Psoas muscle (tissue), 8 donors: ENCODE measurements around the gene MTUS2. TPM values are rescaled to one million over a fixed set of nuclear protein-coding genes. Genes with fewer than 3 reads are reported as not detected.

Experiments used
- ATAC-seq, 4 donors: fragments of 200-7000 bp; cut with Tn5 transposase; one replicate each; pipeline ENCODE4 v1.9.1; 2020; ENCODE audit warnings: moderate library complexity in 3 of 4, mild to moderate bottlenecking in 2 of 4
- DNase-seq, 2 donors: peaks; one replicate each; pipeline ENCODE4 v3.0.0-alpha.2; 2020
- H3K27ac ChIP-seq: fragments of 200-600 bp; one replicate; pipeline ENCODE4 v1.8.0; 2022
- H3K27me3 ChIP-seq, 3 donors: fragments of 200-600 bp in 1 of 3; one replicate each; pipeline versions ENCODE4 v1.6.1 to v1.8.0; 2013 to 2022; ENCODE audit warnings: low read length in 2 of 3, mild to moderate bottlenecking in 2 of 3, moderate library complexity in 1 of 3; ENCODE audit not compliant: insufficient read depth in 3 of 3
- H3K36me3 ChIP-seq, 2 donors: fragments of 200-600 bp in 1 of 2; one replicate each; pipeline versions ENCODE4 v1.6.1 to v1.8.0; 2013 to 2022; ENCODE audit warnings: low read depth in 1 of 2, mild to moderate bottlenecking in 1 of 2, moderate library complexity in 1 of 2; ENCODE audit not compliant: insufficient read depth in 1 of 2
- H3K4me1 ChIP-seq: fragments of 200-600 bp; one replicate; pipeline ENCODE4 v1.8.0; 2022
- H3K4me3 ChIP-seq: fragments of 200-600 bp; one replicate; pipeline ENCODE4 v1.8.0; 2022; ENCODE audit warnings: mild to moderate bottlenecking
- H3K9me3 ChIP-seq: fragments of 200-600 bp; one replicate; pipeline ENCODE4 v1.8.0; 2022
- WGBS, 3 donors: extraction: QIAGEN DNeasy Blood & Tissue Kit; methylation state at CpG; one replicate each; pipeline versions ENCODE4 v1.1.6 to v1.1.7; 2013; 5-methylcytosine and 5-hydroxymethylcytosine counted together
- intact Hi-C, 2 donors: fragments of 100-400 bp; cut with DNase I; formaldehyde crosslinking; loops; one replicate each; pipeline versions ENCODE4 v1.11.0 to v1.14.2; 2022
- polyA plus RNA-seq, 3 donors: library from polyadenylated mRNA; stranded (reverse); fragments of 200-250 nt; gene quantifications; one replicate each; pipeline ENCODE4 v1.2.3, GENCODE V29; 2013
- total RNA-seq, 4 donors: library from RNA; stranded (reverse); fragmentation: NEBNext Ultra II Directional in 2 of 4; extraction: Animal tissue kit (Norgen Biotek cat#: 25700) in 2 of 4; gene quantifications; one replicate each; pipeline versions ENCODE4 v1.2.1 to v1.2.4, GENCODE V29; 2021 to 2023
- TF ChIP-seq, protein P1 (sequence below): fragments of 200-600 bp; IDR thresholded peaks from one replicate; pipeline ENCODE4 v1.8.0; 2022; ENCODE audit warnings: antibody characterized with exemption
- donor health status: healthy with polysubstance abuse.
- donor health status: DM: no; HTN: no; CAD: no; lungs with moderate emphysema.
- donor health status: Bipolar disorder and iron deficiency.
- donor health status: healthy.
- donor health status: DM: yes; HTN: yes; CAD: no.
- donor health status: DM: no; HTN: no; CAD: no.
- donor health status: DM: no; HTN: no; CAD: no.
- donor health status: DM: yes; HTN: yes; CAD: no.

The MTUS2 gene
- total and polyA plus RNA-seq, 7 donors, result 0.03 to 0.79 (median 0.14) TPM; not detected in 2

DNA sequence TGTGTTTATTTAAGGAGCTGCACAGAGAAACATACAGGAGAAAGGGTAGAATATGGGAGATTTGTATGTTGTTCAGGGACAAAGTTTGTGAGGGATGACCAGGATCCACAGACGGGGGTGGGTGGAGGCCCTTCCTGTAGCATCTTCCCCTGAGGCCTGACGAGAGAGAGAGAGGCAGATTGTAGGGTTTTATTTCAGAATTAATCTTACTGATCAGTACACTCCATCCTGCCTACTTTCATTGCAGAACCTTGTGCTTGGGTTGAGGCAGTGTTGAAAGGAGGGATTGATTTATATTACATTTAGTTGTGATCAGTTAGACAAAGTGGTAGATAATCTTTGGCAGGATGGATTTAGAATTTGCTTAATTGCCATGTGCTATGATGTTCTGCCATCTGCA, 39.6 kb downstream of the MTUS2 start:
- Histone ChIP-seq H3K4me1 (no peaks in the 10 kb centered on the region), H3K27ac (no peak overlapping the region), H3K4me3 (no peak overlapping the region), H3K27me3 (no peaks in the 10 kb centered on the region), H3K9me3 (no peaks in the 10 kb centered on the region), H3K36me3 (no peaks in the 10 kb centered on the region)
- no peak for DNase-seq
- intact Hi-C loops, result no loop called here
- ATAC-seq, result no peak
- TF ChIP-seq, protein P1, sequence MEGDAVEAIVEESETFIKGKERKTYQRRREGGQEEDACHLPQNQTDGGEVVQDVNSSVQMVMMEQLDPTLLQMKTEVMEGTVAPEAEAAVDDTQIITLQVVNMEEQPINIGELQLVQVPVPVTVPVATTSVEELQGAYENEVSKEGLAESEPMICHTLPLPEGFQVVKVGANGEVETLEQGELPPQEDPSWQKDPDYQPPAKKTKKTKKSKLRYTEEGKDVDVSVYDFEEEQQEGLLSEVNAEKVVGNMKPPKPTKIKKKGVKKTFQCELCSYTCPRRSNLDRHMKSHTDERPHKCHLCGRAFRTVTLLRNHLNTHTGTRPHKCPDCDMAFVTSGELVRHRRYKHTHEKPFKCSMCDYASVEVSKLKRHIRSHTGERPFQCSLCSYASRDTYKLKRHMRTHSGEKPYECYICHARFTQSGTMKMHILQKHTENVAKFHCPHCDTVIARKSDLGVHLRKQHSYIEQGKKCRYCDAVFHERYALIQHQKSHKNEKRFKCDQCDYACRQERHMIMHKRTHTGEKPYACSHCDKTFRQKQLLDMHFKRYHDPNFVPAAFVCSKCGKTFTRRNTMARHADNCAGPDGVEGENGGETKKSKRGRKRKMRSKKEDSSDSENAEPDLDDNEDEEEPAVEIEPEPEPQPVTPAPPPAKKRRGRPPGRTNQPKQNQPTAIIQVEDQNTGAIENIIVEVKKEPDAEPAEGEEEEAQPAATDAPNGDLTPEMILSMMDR, result no peak
- 51 to 59% (median 58%) methylated on average over 2 of the region's 2 CpGs for WGBS, 3 donors

DNA sequence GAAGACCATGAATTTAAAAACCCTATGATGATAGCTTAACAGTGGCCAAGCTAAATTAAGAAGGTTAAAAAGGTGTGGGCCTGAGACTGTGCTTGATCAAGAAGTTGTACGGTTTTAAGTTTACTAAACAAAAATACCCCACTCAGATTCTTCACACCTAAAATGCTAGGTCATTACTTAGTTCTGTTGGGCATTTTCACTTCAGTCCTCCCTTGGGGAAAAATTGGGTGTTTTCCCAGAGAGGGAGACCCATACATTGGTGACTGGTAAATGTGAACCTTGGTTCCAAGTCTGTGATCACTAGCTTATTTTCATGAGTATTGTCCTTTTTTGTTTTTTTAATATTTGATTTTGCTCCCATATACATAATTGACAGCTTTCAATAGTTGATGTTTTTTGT, 44.4 kb downstream of the MTUS2 start:
- intact Hi-C loops, result no loop called here
- Histone ChIP-seq H3K36me3 (no peaks in the 10 kb centered on the region), H3K27me3 (no peaks in the 10 kb centered on the region), H3K4me3 (no peak overlapping the region), H3K4me1 (no peaks in the 10 kb centered on the region), H3K9me3 (no peaks in the 10 kb centered on the region), H3K27ac (no peak overlapping the region)
- 0% methylated on average over 1 of the region's 1 CpG for WGBS, 3 donors
- DNase-seq, result no peak
- ATAC-seq, result no peak
- TF ChIP-seq, protein P1, result no peak

DNA sequence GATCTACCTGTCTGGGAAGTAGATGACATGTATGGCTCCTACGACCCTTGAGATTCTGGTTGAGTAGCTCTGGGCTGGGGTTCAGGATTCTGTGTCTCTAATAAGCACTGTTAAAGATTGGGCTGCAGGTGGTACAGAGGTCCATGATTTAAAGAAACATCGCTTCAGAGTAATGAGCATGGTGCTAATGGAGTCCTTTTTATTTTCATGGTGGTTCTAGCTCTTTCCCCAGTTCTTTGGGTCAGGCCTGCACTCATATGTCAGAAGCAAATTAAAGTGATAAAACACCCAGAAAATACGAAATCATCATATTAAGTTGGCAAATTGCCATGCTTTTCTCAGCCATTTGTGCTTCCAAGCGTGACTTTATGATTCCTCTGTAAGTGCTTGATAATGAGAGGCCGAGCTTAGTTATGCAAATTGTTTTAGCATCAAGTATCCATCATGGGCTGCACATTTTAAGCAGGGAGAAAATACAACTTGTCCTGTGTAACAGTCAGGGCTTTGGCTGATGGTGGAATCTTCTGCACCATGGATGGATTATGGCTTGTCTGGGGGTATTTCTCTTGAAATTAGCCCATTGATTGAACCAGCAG, 45.1 kb downstream of the MTUS2 start:
- Histone ChIP-seq H3K4me3 (no peak overlapping the region), H3K27me3 (no peaks in the 10 kb centered on the region), H3K4me1 (no peaks in the 10 kb centered on the region), H3K9me3 (no peaks in the 10 kb centered on the region), H3K36me3 (no peaks in the 10 kb centered on the region), H3K27ac (no peak overlapping the region)
- 59 to 67% (median 64%) methylated on average over 5 of the region's 5 CpGs for WGBS, 3 donors
- intact Hi-C loops, result no loop called here
- TF ChIP-seq, protein P1, result no peak
- ATAC-seq (no peak), DNase-seq (no peak)

DNA sequence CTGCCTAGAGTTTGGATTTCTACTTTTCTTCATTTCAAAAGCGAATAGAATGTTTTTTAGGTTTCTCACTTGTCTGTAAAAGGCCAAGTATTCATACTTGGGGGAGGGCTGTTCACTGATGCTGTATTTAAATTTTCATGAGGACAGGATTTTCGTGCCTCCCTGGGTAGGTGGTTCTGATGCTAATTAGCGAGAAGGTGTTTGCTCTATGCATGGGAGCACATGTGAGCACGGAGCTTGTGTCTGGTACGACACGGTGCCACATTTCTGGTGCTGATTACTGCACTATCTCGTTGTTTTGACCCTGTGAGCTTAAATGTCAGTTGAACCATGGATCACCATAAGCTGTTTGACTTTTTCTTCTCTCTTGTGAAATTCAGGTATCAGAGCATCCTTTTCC, 45.8 kb downstream of the MTUS2 start:
- Histone ChIP-seq H3K36me3 (no peaks in the 10 kb centered on the region), H3K4me3 (no peak overlapping the region), H3K9me3 (no peaks in the 10 kb centered on the region), H3K27me3 (no peaks in the 10 kb centered on the region), H3K4me1 (no peaks in the 10 kb centered on the region), H3K27ac (no peak overlapping the region)
- 65 to 73% (median 67%) methylated on average over 7 of the region's 7 CpGs for WGBS, 3 donors
- ATAC-seq, result no peak
- intact Hi-C loops, result no loop called here
- no peak for DNase-seq
- TF ChIP-seq, protein P1, result no peak

DNA sequence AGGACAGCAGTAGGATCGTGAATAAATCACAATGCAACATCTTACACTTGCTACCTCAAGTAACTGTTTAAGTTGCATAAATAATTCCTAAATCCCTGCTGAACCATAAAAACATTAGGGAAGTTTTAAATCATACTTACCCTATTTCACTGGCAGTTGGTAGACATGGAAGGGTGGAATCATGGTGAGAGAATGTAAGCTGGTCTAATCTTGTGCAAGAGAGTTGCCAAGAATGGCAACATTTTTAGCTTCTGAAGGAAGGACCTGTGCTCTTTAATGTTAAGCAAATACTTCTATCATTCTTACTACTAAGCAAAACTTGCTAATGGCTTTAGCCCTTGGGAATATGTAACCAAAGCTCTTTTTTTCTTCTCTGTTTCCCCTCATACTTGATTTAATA, 46.8 kb downstream of the MTUS2 start:
- WGBS, 3 donors, result 39 to 53% (median 48%) methylated on average over 1 of the region's 1 CpG
- DNase-seq (no peak), ATAC-seq (no peak)
- intact Hi-C loops, result no loop called here
- Histone ChIP-seq H3K4me1 (no peaks in the 10 kb centered on the region), H3K4me3 (no peak overlapping the region), H3K9me3 (no peaks in the 10 kb centered on the region), H3K36me3 (no peaks in the 10 kb centered on the region), H3K27me3 (no peaks in the 10 kb centered on the region), H3K27ac (no peak overlapping the region)
- TF ChIP-seq, protein P1, result no peak
